Measurements from ENCODE around the gene CHN1. TPM values are rescaled to one million over a fixed set of nuclear protein-coding genes. Genes with fewer than 3 reads are reported as not detected.

CHN1 gene
- polyA plus RNA-seq, 1 of the 3 experiments (the other 2 are of a cell fraction), result 31.6 TPM

- no peak for DNase-seq
- POLR2A ChIA-PET, result no interaction called here
- Histone ChIP-seq H3K27ac (ENCODE audit: low read depth in 2 of 2, low read length in 1 of 2) (no peak overlapping the region), H3K4me3 (ENCODE audit: low read depth in 2 of 2, low read length in 1 of 2) (no peak overlapping the region), H3K9ac (no peak overlapping the region), H3K4me1 (ENCODE audit: control insufficient read depth in 1 of 2, insufficient read depth in 2 of 2, low read depth in 1 of 2, low read length in 1 of 2) (peaks cover 6 to 9% of the 10 kb centered on the region in 2 experiments; a peak in 3 of 4 replicates), H4K20me1 (ENCODE audit: insufficient read depth) (no peaks in the 10 kb centered on the region), H3K79me2 (ENCODE audit: insufficient read depth) (peaks cover 11% of the 10 kb centered on the region; the same call in 1 of the 2 replicates), H3K27me3 (ENCODE audit: insufficient read depth) (no peaks in the 10 kb centered on the region), H3K36me3 (replicated peaks in 1 of 2; ENCODE audit: control insufficient read depth in 1 of 2, insufficient read depth in 2 of 2, low read length in 1 of 2) (no peaks in the 10 kb centered on the region), H3F3A (replicated peaks; ENCODE audit: insufficient read depth) (peaks cover 12% of the 10 kb centered on the region), H2AFZ (ENCODE audit: low read depth) (no peak overlapping the region), H3K9me3 (no peaks in the 10 kb centered on the region), H3K4me2 (no peak overlapping the region), H3K9me2 (no peaks in the 10 kb centered on the region)
- CTCF ChIA-PET, result interaction anchor here (0.9 kb wide), 1 partner anchor 23 kb away, joined by 3 read pairs; no protein-coding TSS in a partner anchor
- TF ChIP-seq SMC3 (IDR thresholded peaks at IDR 0.05; ENCODE audit: low read depth, low read length), result no peak
- TF ChIP-seq TEAD4 (IDR thresholded peaks at IDR 0.05; ENCODE audit: borderline replicate concordance, insufficient read depth), result no peak
- TF ChIP-seq FOXJ3 (CRISPR knock-in tag; IDR thresholded peaks at IDR 0.05), result no peak
- no peak for TF ChIP-seq CHD2 (IDR thresholded peaks at IDR 0.05; ENCODE audit: low read length, partially characterized antibody)
- no peak for TF ChIP-seq EZH2phosphoT487 (IDR thresholded peaks at IDR 0.05; ENCODE audit: borderline replicate concordance, low read depth)
- no peak for TF ChIP-seq CTCF (IDR thresholded peaks at IDR 0.05)
- TF ChIP-seq GABPA (IDR thresholded peaks at IDR 0.05; ENCODE audit: low read depth), result no peak
- no peak for TF ChIP-seq PBX3 (IDR thresholded peaks at IDR 0.05)
- WGBS (ENCODE audit: low lambda C conversion rate), result 98% methylated on average over 6 of the region's 6 CpGs
Measured at GRCh38 chr2:174967086-174967485, 38.1 kb downstream of the CHN1 start.

- TF ChIP-seq CHD2 (IDR thresholded peaks at IDR 0.05; ENCODE audit: low read length, partially characterized antibody) (no peak), USF1 (IDR thresholded peaks at IDR 0.05; ENCODE audit: borderline replicate concordance, low read depth) (no peak), RCOR1 (IDR thresholded peaks at IDR 0.05; ENCODE audit: low read length) (no peak), CTCF (IDR thresholded peaks at IDR 0.05) (no peak), REST (IDR thresholded peaks at IDR 0.05; ENCODE audit: low read depth, low read length) (no peak), IRF3 (IDR thresholded peaks at IDR 0.05; ENCODE audit: low read depth, low read length) (no peak), RFX5 (IDR thresholded peaks at IDR 0.05; ENCODE audit: low read length) (no peak)
- DNase-seq, result no peak
- peak overlapping the region; percentile 35 for H3K9ac ChIP-seq
- no peak overlapping the region for H3K4me3 ChIP-seq (ENCODE audit: low read depth in 2 of 2, low read length in 1 of 2)
- H3K36me3 ChIP-seq (replicated peaks in 1 of 2; ENCODE audit: control insufficient read depth in 1 of 2, insufficient read depth in 2 of 2, low read length in 1 of 2), result no peaks in the 10 kb centered on the region
- H2AFZ ChIP-seq (ENCODE audit: low read depth), result peak overlapping the region; percentile 12
- H3K4me2 ChIP-seq, result peak overlapping the region; percentile 44
- no peaks in the 10 kb centered on the region for H3K9me2 ChIP-seq
- H3K27me3 ChIP-seq (ENCODE audit: insufficient read depth), result no peaks in the 10 kb centered on the region
- peaks cover 5% of the 10 kb centered on the region for H3F3A ChIP-seq (replicated peaks; ENCODE audit: insufficient read depth)
- H3K4me1 ChIP-seq (ENCODE audit: control insufficient read depth in 1 of 2, insufficient read depth in 2 of 2, low read depth in 1 of 2, low read length in 1 of 2), result peaks cover 2 to 6% of the 10 kb centered on the region in 2 experiments; a peak in 3 of 4 replicates
- CTCF ChIA-PET, result interaction anchor here (0.9 to 1.0 kb wide), 2 partner anchors 22 to 194 kb away, joined by 3 read pairs; no protein-coding TSS in a partner anchor
- peak overlapping the region in 1 of 2 experiments; percentile 54; a peak in 2 of 4 replicates for H3K27ac ChIP-seq (ENCODE audit: low read depth in 2 of 2, low read length in 1 of 2)
- H3K9me3 ChIP-seq, result no peaks in the 10 kb centered on the region
- peaks cover 17% of the 10 kb centered on the region; the same call in 1 of the 2 replicates for H3K79me2 ChIP-seq (ENCODE audit: insufficient read depth)
- no peaks in the 10 kb centered on the region for H4K20me1 ChIP-seq (ENCODE audit: insufficient read depth)
- POLR2A ChIA-PET, result no interaction called here
- 53% methylated on average over 5 of the region's 5 CpGs for WGBS (ENCODE audit: low lambda C conversion rate)
Measured at GRCh38 chr2:174965992-174966744, 39.0 kb downstream of the CHN1 start.
